ENCODE results near the gene TMEM135. TPM values are rescaled to one million over a fixed set of nuclear protein-coding genes. Genes with fewer than 3 reads are reported as not detected.

TMEM135 gene
- total RNA-seq, 1 donor from 2014 or later = 12.6 TPM

DNA sequence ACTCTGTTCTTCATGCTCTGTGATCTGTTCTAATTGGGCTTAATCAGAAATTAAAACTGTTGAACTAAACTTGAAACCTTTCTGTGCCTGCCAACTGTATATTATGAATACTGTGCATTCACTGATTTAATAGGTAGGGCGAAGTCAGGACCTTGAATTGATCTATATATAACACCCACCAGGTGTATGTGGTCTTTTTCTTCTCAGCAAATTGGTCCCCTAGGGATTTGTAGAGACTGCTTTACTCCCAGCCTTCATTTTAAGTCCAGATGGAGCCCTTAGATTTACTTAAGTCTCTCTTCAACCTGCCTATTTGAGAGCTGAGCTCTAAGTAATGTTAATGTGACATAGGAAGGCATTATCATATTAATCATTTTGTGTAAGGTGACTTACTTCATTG is 257.5 kb downstream of the TMEM135 start:
- DNase-seq (ENCODE audit: low read depth) = no peak
- TF ChIP-seq, protein P1, sequence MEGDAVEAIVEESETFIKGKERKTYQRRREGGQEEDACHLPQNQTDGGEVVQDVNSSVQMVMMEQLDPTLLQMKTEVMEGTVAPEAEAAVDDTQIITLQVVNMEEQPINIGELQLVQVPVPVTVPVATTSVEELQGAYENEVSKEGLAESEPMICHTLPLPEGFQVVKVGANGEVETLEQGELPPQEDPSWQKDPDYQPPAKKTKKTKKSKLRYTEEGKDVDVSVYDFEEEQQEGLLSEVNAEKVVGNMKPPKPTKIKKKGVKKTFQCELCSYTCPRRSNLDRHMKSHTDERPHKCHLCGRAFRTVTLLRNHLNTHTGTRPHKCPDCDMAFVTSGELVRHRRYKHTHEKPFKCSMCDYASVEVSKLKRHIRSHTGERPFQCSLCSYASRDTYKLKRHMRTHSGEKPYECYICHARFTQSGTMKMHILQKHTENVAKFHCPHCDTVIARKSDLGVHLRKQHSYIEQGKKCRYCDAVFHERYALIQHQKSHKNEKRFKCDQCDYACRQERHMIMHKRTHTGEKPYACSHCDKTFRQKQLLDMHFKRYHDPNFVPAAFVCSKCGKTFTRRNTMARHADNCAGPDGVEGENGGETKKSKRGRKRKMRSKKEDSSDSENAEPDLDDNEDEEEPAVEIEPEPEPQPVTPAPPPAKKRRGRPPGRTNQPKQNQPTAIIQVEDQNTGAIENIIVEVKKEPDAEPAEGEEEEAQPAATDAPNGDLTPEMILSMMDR (conservative IDR thresholded peaks at IDR 0.05; ENCODE audit: low read depth, low read length) = no peak
- no peak overlapping the region for H3K4me3 ChIP-seq (ENCODE audit: low read depth, low read length)

DNA sequence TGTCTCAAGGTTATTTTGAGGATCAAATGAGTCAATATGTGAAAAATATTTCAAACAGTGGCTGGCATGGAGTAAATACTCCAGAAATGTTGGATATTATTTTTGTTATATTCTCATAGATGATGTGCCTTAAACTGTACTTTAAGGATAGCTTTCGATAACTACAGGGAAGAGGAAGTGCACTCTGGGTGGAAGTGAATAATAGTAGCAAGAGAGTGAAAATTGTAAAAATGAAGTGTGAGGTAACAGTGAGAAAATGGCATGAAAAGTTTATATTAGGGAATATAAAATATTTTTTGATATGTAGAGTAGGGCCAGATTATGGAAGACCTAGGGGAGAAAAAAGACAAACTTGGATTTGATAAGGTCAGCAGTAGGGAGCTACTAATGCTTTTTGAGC is 258.9 kb downstream of the TMEM135 start:
- TF ChIP-seq, protein P1 (conservative IDR thresholded peaks at IDR 0.05; ENCODE audit: low read depth, low read length) = no peak
- no peak overlapping the region for H3K4me3 ChIP-seq (ENCODE audit: low read depth, low read length)
- DNase-seq (ENCODE audit: low read depth) = no peak

DNA sequence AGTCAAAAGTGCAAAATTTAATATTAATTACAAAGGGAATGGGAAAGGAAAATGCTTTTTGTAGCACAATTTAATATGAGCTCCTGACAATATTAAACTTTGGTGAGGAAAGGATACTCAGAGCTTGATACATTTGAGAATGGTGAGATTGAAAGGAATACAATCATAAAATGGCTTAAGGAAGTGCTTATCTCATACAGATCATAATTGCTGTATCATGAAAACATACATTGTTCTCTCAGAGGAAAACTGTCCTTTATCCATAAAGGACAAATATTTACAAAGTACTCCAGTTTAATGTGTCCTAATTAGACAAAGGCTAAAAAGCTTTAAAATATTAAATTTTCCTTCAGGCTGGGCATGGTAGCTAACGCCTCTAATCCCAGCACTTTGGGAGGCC is 260.4 kb downstream of the TMEM135 start:
- DNase-seq (ENCODE audit: low read depth) = no peak
- TF ChIP-seq, protein P1 (conservative IDR thresholded peaks at IDR 0.05; ENCODE audit: low read depth, low read length) = no peak
- H3K4me3 ChIP-seq (ENCODE audit: low read depth, low read length) = no peak overlapping the region

DNA sequence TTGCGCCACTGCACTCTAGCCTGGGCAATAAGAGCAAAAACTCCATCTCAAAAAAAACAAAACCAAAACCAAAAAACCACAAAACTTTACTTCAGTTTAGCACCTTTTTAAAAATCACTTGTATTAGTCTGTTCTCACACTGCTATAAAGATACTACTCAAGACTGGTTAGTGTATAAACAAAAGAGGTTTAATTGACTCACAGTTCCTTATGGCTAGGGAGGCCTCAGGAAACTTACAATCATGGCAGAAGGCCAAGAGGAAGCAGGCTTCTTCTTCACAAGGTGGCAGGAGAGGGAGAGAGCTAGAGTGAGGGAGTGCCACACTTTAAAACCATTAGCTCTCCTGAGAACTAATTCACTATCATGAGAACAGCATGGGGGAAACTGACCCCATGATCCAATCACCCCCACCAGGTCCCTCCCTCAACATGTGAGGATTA is 261.3 kb downstream of the TMEM135 start:
- TF ChIP-seq, protein P1 (conservative IDR thresholded peaks at IDR 0.05; ENCODE audit: low read depth, low read length) = no peak
- no peak for DNase-seq (ENCODE audit: low read depth)
- H3K4me3 ChIP-seq (ENCODE audit: low read depth, low read length) = no peak overlapping the region

DNA sequence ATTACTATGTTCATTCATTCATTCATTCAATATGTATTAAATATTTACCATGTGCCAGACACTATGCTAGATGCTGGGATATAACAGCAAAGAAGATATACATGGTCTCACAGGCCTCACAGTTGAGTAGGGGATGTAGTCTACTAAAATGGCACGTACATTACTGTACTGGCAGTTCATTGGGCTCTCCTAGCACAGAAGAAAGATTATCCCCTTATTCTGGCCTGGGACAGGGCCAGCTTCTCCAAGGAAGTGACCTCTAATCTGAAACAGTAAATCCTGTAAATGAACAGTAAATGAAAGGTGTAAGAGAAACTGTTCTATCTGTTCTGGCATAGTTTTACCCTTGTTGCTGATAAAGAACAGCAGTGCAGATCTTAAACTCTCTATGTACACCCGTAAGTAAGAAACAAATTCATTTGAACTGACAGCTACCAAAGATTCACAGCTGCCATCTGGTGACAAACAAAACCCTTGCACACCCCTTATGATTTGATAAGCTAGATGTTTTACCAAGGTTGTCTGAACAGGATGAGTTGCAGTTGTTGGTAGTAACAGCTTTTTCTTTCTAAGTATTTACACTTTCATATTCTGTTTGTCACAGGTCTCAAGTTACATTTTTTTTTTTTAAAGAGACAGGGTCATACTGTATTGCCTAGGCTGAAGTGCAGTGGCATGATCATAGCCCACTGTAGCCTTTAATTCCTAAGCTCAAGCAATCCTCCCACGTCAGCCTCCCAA is 263.1 kb downstream of the TMEM135 start:
- no peak overlapping the region for H3K4me3 ChIP-seq (ENCODE audit: low read depth, low read length)
- no peak for DNase-seq (ENCODE audit: low read depth)
- TF ChIP-seq, protein P1 (conservative IDR thresholded peaks at IDR 0.05; ENCODE audit: low read depth, low read length) = no peak

DNA sequence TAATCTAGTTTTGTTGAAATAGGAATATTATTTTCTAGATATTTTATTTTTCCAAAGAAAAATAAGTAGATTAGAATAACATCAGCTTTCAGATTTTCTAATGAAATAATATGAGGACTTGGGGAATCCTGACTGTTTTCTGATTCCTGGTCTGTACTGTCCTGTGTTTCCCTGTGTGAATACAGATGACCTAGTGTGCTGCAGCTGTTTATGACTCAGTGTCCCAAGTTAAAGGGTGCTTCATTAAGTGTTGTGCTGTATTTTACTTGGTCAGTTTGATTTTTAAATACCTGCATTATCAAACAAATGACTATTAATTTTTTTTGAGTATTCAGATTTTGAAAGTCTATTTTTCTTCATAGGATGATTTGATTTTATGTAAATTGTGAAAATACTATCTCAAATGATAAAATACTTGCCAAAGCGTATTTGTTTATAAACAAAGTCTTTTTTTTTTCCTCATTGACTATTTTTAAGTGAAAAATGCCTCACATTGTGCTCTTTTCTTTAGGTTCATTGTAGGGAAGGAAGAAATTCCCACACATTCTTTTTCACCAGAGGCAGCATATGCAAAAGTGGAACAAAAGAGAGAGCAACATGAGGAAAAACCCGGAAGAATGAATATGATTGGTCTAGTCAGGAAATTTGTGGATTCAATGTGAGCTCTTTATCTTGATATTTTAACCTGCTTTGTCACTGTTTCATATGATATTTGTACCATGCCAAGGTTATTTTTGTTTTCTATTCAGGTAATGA is 264.2 kb downstream of the TMEM135 start:
- H3K4me3 ChIP-seq (ENCODE audit: low read depth, low read length) = no peak overlapping the region
- DNase-seq (ENCODE audit: low read depth) = no peak
- TF ChIP-seq, protein P1 (conservative IDR thresholded peaks at IDR 0.05; ENCODE audit: low read depth, low read length) = no peak
